Effector CD8-positive, alpha-beta T cell (primary cell): ENCODE measurements around the gene LRP4.
"Not testable (repeated sequence)": the region's sequence is repeated elsewhere in the genome, so short reads cannot be mapped to it uniquely, and the experiment has no call there.

Source experiments
- DNase-seq: peaks from one replicate; lab custom pipeline; 2025; lab: John Stamatoyannopoulos, UW
- total RNA-seq, 4 experiments: gene quantifications; one replicate each; lab custom pipeline; 2026; lab: John Stamatoyannopoulos, UW

LRP4 gene
- total RNA-seq = 0 to 0.91 (median 0.19) reads per million in 4 experiments

- no peak for DNase-seq
These were observed at the start of gene LRP4 for GRCh38 chr11:46918083-46918787. LRP4 (minus strand) TSS chr11:46918550; CDS start chr11:46918379, 171 bp downstream.

- no peak for DNase-seq
These were observed 49.6 kb upstream of the LRP4 start for GRCh38 chr11:46967962-46968361.

GRCh38 chr11:46966773-46967172 is 48.4 kb upstream of the LRP4 start:
- DNase-seq = no peak

- no peak for DNase-seq
These were observed 45.5 kb upstream of the LRP4 start for GRCh38 chr11:46963844-46964243.

- DNase-seq = not testable (repeated sequence)
These were observed 43.5 kb upstream of the LRP4 start for GRCh38 chr11:46961886-46962285.

- DNase-seq = no peak
These were observed 42.7 kb upstream of the LRP4 start for GRCh38 chr11:46961041-46961440.

- DNase-seq = no peak
These were observed 40.4 kb upstream of the LRP4 start for GRCh38 chr11:46958777-46959176.

GRCh38 chr11:46953093-46953492 is 34.7 kb upstream of the LRP4 start:
- DNase-seq = no peak

GRCh38 chr11:46952553-46952952 is 34.2 kb upstream of the LRP4 start:
- DNase-seq = no peak

- no peak for DNase-seq
These were observed 33.5 kb upstream of the LRP4 start for GRCh38 chr11:46951864-46952263.

- no peak for DNase-seq
These were observed 30.9 kb upstream of the LRP4 start for GRCh38 chr11:46949297-46949696.

GRCh38 chr11:46948378-46949131 is 30.2 kb upstream of the LRP4 start:
- DNase-seq = no peak

- no peak for DNase-seq
These were observed 29.2 kb upstream of the LRP4 start for GRCh38 chr11:46947399-46948077.

- DNase-seq = no peak
These were observed 26.2 kb upstream of the LRP4 start for GRCh38 chr11:46944356-46945075.

- DNase-seq = no peak
These were observed 23.8 kb upstream of the LRP4 start for GRCh38 chr11:46942172-46942571.

- DNase-seq = peak; percentile 90
These were observed 18.1 kb upstream of the LRP4 start, which contains the start of gene CSTPP1 for GRCh38 chr11:46936138-46937110. CSTPP1 (plus strand) TSS chr11:46936761; CDS start chr11:46936806, 45 bp downstream.

- no peak for DNase-seq
These were observed 11.7 kb upstream of the LRP4 start for GRCh38 chr11:46930089-46930488.

- not testable (repeated sequence) for DNase-seq
These were observed 10.4 kb upstream of the LRP4 start for GRCh38 chr11:46928701-46929100.

GRCh38 chr11:46927928-46928327 is 9.6 kb upstream of the LRP4 start:
- not testable (repeated sequence) for DNase-seq

GRCh38 chr11:46920755-46921154 is 2.4 kb upstream of the LRP4 start:
- no peak for DNase-seq
